Lower lobe of right lung (tissue), 2 donors: ENCODE data around the gene CXADR. TPM values are rescaled to one million over a fixed set of nuclear protein-coding genes. Genes with fewer than 3 reads are reported as not detected.
"Not testable (repeated sequence)": the region's sequence is repeated elsewhere in the genome, so short reads cannot be mapped to it uniquely, and the experiment has no call there.

Source experiments
- ATAC-seq, 2 donors: fragments of 200-7000 bp; cut with Tn5 transposase; one replicate each; pipeline ENCODE4 v1.9.1; 2020 to 2022; ENCODE audit warnings: mild to moderate bottlenecking in 2 of 2, moderate library complexity in 2 of 2
- DNase-seq: peaks from one replicate; pipeline ENCODE4 v3.0.0-alpha.2; 2020
- H3K27ac ChIP-seq: fragments of 200-600 bp; one replicate; pipeline ENCODE4 v1.8.0; 2022
- H3K27me3 ChIP-seq: fragments of 200-600 bp; one replicate; pipeline ENCODE4 v1.8.0; 2022; ENCODE audit warnings: low read depth
- H3K36me3 ChIP-seq: fragments of 200-600 bp; one replicate; pipeline ENCODE4 v1.8.0; 2022; ENCODE audit warnings: mild to moderate bottlenecking
- H3K4me1 ChIP-seq: fragments of 200-600 bp; one replicate; pipeline ENCODE4 v1.8.0; 2022
- H3K4me3 ChIP-seq: fragments of 200-600 bp; one replicate; pipeline ENCODE4 v1.8.0; 2022; ENCODE audit warnings: mild to moderate bottlenecking
- H3K9me3 ChIP-seq: fragments of 200-600 bp; one replicate; pipeline ENCODE4 v1.8.0; 2022
- intact Hi-C: fragments of 100-400 bp; cut with DNase I; formaldehyde crosslinking; loops from one replicate; pipeline ENCODE4 v1.11.0; 2022
- total RNA-seq: library from RNA; stranded (reverse); fragmentation: NEBNext Ultra II Directional; extraction: Animal tissue kit (Norgen Biotek cat#: 25700); gene quantifications from one replicate; pipeline ENCODE4 v1.2.1, GENCODE V29; 2021
- TF ChIP-seq, protein P1 (sequence below): fragments of 200-600 bp; IDR thresholded peaks from one replicate; pipeline ENCODE4 v1.8.0; 2022; ENCODE audit warnings: antibody characterized with exemption, mild to moderate bottlenecking
- donor health status: DM: no; HTN: yes; CAD: no; lungs with severe emphysema.

Gene CXADR
- total RNA-seq, 1 donor from 2014 or later: 26.6 TPM

DNA sequence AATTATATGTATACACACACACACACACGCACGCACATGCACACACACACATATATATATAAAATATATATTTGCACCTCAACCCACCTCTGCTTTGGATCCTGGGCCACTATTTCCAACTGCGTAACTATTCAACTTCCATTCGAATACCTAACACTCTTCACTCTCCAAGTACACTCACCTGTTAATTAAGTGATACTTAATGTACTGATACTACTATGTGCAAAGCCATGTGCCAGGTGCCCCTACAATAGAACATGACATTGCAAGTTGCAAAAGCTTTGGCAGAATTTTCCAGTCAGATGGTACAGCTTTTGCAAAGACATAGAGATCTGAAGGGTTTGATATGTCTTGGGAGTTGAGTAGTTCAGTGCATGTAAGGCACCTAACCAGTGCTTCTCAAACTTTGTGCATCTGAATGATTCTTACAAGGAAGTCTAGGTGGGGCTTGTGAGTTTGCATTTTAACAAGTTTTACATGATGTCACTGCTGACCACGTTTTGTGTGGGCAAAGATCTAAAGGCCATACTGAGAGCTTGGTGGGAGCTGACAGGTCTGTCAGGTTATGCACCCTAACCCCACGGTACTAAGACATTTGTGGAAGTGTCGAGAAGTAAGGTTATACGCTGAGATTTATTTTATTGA, 7.2 kb downstream of the CXADR start:
- Histone ChIP-seq H3K4me3 (no peak overlapping the region), H3K27me3 (peaks cover under 1% of the 10 kb centered on the region), H3K9me3 (no peaks in the 10 kb centered on the region), H3K4me1 (no peaks in the 10 kb centered on the region), H3K27ac (no peak overlapping the region), H3K36me3 (no peaks in the 10 kb centered on the region)
- intact Hi-C loops: no loop called here
- DNase-seq (no peak), ATAC-seq (peak; percentile 51 to 53)
- TF ChIP-seq, protein P1, sequence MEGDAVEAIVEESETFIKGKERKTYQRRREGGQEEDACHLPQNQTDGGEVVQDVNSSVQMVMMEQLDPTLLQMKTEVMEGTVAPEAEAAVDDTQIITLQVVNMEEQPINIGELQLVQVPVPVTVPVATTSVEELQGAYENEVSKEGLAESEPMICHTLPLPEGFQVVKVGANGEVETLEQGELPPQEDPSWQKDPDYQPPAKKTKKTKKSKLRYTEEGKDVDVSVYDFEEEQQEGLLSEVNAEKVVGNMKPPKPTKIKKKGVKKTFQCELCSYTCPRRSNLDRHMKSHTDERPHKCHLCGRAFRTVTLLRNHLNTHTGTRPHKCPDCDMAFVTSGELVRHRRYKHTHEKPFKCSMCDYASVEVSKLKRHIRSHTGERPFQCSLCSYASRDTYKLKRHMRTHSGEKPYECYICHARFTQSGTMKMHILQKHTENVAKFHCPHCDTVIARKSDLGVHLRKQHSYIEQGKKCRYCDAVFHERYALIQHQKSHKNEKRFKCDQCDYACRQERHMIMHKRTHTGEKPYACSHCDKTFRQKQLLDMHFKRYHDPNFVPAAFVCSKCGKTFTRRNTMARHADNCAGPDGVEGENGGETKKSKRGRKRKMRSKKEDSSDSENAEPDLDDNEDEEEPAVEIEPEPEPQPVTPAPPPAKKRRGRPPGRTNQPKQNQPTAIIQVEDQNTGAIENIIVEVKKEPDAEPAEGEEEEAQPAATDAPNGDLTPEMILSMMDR: no peak

DNA sequence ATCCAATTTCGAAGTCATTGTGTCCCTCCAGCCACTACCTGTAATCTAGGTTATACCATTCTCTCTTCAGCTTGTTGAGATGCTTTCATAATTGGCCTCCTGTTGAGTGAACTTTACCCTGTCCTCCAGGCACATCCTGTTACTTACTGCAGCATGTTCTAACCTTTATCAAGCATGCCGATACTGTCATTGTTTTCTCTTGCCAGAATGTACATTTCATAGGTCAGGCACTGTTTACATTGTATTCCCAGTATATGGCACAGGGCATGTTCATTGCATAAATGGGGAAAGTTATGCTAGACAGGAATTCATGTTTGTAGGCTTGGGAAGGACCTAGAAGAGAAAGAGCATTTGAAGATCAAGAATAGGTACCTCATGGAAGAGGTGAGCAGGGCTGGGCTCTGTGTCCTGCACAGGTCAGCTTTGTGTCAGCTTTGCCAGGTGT, 10.2 kb downstream of the CXADR start:
- TF ChIP-seq, protein P1: no peak
- DNase-seq (no peak), ATAC-seq (no peak)
- Histone ChIP-seq H3K9me3 (no peaks in the 10 kb centered on the region), H3K4me1 (peaks cover 6% of the 10 kb centered on the region), H3K27me3 (no peaks in the 10 kb centered on the region), H3K4me3 (no peak overlapping the region), H3K36me3 (no peaks in the 10 kb centered on the region), H3K27ac (no peak overlapping the region)
- intact Hi-C loops: no loop called here

DNA sequence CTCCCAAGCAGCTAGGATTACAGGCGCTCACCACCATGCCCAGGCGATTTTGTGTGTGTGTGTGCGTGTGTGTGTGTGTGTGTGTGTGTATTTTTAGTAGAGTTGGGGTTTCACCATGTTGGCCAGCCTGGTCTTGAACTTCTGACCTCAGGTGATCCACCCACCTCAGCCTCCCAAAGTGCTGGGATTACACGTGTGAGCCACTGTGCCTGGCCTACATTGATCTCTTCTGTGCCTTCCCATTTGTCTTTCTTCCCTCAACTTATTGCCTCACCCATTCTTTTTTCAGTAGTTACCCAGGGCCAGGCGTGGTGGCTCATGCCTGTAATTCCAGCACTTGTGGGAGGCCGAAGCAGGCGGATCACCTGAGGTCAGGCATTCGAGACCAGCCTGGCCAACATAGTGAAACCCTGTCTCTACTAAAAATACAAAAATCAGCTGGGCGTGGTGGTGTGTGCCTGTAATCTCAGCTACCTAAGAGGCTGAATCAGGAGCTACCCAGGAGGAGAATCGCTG, 11.2 kb downstream of the CXADR start:
- ATAC-seq, H3K9me3 ChIP-seq, H3K27me3 ChIP-seq, H3K4me3 ChIP-seq, intact Hi-C loops, H3K27ac ChIP-seq, DNase-seq, H3K4me1 ChIP-seq, H3K36me3 ChIP-seq: not testable (repeated sequence)

DNA sequence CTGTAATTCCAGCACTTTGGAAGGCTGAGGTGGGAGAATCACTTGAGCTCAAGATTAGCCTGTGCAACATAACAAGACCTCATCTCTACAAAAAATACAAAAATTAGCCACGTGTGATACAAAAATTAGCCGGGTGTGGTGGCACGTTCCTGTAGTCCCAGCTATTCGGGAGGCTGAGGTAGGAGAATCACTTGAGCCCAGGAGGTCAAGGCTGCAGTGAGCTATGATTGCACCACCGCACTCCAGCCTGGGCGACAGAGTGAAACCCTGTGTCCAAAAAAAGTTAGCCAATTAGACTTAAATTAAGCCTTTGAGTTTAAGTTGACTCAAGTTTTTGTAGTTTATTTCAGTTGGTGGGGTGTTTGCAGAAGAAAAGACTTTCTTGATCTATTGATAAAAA, 11.8 kb downstream of the CXADR start:
- Histone ChIP-seq H3K9me3 (no peaks in the 10 kb centered on the region), H3K36me3 (no peaks in the 10 kb centered on the region), H3K27ac (no peak overlapping the region), H3K4me1 (peaks cover 10% of the 10 kb centered on the region), H3K4me3 (no peak overlapping the region), H3K27me3 (no peaks in the 10 kb centered on the region)
- ATAC-seq (no peak), DNase-seq (no peak)
- intact Hi-C loops: no loop called here
- TF ChIP-seq, protein P1: no peak

DNA sequence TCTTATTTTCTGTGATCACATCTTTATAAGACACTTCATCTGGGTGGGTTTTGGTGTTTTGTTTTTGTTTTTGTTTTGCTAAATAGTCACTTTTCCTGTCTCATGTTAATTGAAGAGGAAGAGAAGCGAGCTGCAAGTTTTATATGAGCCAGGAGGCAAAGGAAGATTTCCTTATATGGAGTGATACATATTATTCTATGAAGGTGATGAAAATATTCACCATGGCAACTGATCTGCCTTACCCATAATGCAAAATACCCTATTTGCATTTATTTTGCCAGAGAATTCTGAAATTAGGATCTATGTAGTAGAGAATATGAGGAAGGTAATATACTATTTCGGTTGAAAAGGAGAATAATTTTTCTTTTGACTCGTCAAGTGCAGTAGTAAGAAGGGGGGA, 13.9 kb downstream of the CXADR start:
- TF ChIP-seq, protein P1: no peak
- Histone ChIP-seq H3K36me3 (no peaks in the 10 kb centered on the region), H3K9me3 (no peaks in the 10 kb centered on the region), H3K4me3 (no peak overlapping the region), H3K27me3 (no peaks in the 10 kb centered on the region), H3K4me1 (peaks cover 10% of the 10 kb centered on the region), H3K27ac (no peak overlapping the region)
- no peak for ATAC-seq
- DNase-seq: no peak
- intact Hi-C loops: no loop called here

DNA sequence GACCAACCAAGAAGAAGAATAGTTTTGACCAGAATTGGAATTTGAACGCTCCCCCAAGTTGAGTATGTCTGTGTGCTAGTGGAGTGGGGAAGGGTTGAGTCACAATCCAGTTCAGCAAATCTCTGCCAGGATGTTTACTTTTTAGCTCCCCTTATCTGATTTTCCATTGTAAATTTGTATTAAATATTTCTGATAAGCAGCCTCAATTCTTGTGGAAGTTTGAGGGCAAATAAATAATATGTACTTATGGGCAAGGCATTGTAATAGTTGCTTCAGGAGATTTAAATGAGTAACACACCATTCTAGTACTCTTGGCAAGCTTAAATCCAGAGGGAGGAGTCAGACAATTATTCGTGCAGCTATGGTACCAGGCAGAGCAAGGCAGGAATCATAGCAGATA, 14.4 kb downstream of the CXADR start:
- intact Hi-C loops: no loop called here

More for the DNA sequence above, 14.4 kb downstream of the CXADR start:
- Histone ChIP-seq H3K4me3 (no peak overlapping the region), H3K27me3 (no peaks in the 10 kb centered on the region), H3K27ac (no peak overlapping the region), H3K9me3 (no peaks in the 10 kb centered on the region), H3K36me3 (no peaks in the 10 kb centered on the region), H3K4me1 (peaks cover 10% of the 10 kb centered on the region)
- TF ChIP-seq, protein P1: no peak
- DNase-seq: no peak
- ATAC-seq: peak; percentile 73 to 95
